Smooth muscle cell (in vitro differentiated cells): Measurements from ENCODE around the gene BLACAT1. TPM values are rescaled to one million over a fixed set of nuclear protein-coding genes. Genes with fewer than 3 reads are reported as not detected.

Source experiments
- DNase-seq: peaks from one replicate; lab custom pipeline; 2025; ENCODE audit not compliant: unreplicated experiment; lab: John Stamatoyannopoulos, UW
- H2AFZ ChIP-seq: fragments of 200-600 bp; sonication (generic); 2 replicates; pipeline ENCODE4 v1.6.0; 2016; ENCODE audit warnings: antibody characterized with exemption, low read depth, mild to moderate bottlenecking
- H3F3A ChIP-seq: fragments of 200-600 bp; sonication (generic); 2 replicates; pipeline ENCODE4 v1.6.0; 2017; ENCODE audit warnings: antibody characterized with exemption, low read depth
- H3K27ac ChIP-seq: fragments of 200-600 bp; sonication (generic); 2 replicates; pipeline ENCODE4 v1.5.1; 2016; ENCODE audit warnings: low read depth, mild to moderate bottlenecking
- H3K27me3 ChIP-seq: fragments of 200-600 bp; sonication (generic); 2 replicates; pipeline ENCODE4 v1.6.1; 2016; ENCODE audit warnings: low read depth, mild to moderate bottlenecking
- H3K36me3 ChIP-seq: fragments of 200-600 bp; sonication (generic); 2 replicates; pipeline ENCODE4 v1.5.1; 2016; ENCODE audit warnings: low read depth
- H3K4me1 ChIP-seq: fragments of 200-600 bp; sonication (generic); 2 replicates; pipeline ENCODE4 v1.5.1; 2016; ENCODE audit warnings: low read depth
- H3K4me2 ChIP-seq: fragments of 200-600 bp; sonication (generic); 2 replicates; pipeline ENCODE4 v1.6.0; 2016; ENCODE audit warnings: mild to moderate bottlenecking
- H3K4me3 ChIP-seq: fragments of 200-600 bp; sonication (generic); 2 replicates; pipeline ENCODE4 v1.5.1; 2016; ENCODE audit warnings: mild to moderate bottlenecking
- H3K79me2 ChIP-seq: fragments of 200-600 bp; sonication (generic); 2 replicates; pipeline ENCODE4 v1.6.0; 2016; ENCODE audit warnings: low read depth, mild to moderate bottlenecking
- H3K9ac ChIP-seq: fragments of 200-600 bp; sonication (generic); 2 replicates; pipeline ENCODE4 v1.6.0; 2016; ENCODE audit warnings: low read depth
- H3K9me3 ChIP-seq: fragments of 200-600 bp; sonication (generic); replicated peaks from 2 replicates; pipeline ENCODE4 v1.5.1; 2016; ENCODE audit warnings: low read depth
- H4K20me1 ChIP-seq: fragments of 200-600 bp; sonication (generic); 2 replicates; pipeline ENCODE4 v1.6.0; 2016; ENCODE audit warnings: low read depth
- CTCF ChIP-seq: fragments of 200-600 bp; sonication (generic); IDR thresholded peaks from 2 replicates; pipeline ENCODE4 v1.5.1; 2017; ENCODE audit warnings: borderline replicate concordance, mild to moderate bottlenecking, antibody characterized with exemption; ENCODE audit not compliant: insufficient read depth, poor library complexity, severe bottlenecking
- WGBS: methylation state at CpG from one replicate; pipeline ENCODE4 v1.1.7; 2016; ENCODE audit warnings: low lambda C conversion rate; 5-methylcytosine and 5-hydroxymethylcytosine counted together
- polyA plus RNA-seq: library from polyadenylated mRNA; unstranded; fragments of >200 nt; fragmentation: Nextera tagmentation; extraction: Ambion mirVana; gene quantifications from 2 replicates; pipeline ENCODE4 v1.2.1, GENCODE V29; 2016
- total RNA-seq: library from RNA; depleted of rRNA; stranded (reverse); fragments of >200 nt; gene quantifications from 2 replicates; pipeline ENCODE4 v1.2.3, GENCODE V29; 2014

BLACAT1 gene
- total and polyA plus RNA-seq, 2 experiments from 2014 or later = 0.72 to 3.9 TPM

- Histone ChIP-seq H3K9me3 (no peaks in the 10 kb centered on the region), H3F3A (no peaks in the 10 kb centered on the region), H3K4me2 (peak overlapping the region; percentile 81), H3K4me3 (peak overlapping the region; percentile 31), H3K4me1 (peaks cover 18% of the 10 kb centered on the region), H3K27ac (no peak overlapping the region), H3K27me3 (peaks cover 87% of the 10 kb centered on the region), H2AFZ (no peak overlapping the region), H3K9ac (no peak overlapping the region), H3K79me2 (no peaks in the 10 kb centered on the region), H3K36me3 (no peaks in the 10 kb centered on the region), H4K20me1 (no peaks in the 10 kb centered on the region)
- no peak for DNase-seq
- WGBS = 2% methylated on average over 31 of the region's 74 CpGs
- TF ChIP-seq CTCF = no peak
These were observed 1.3 kb upstream of the BLACAT1 start for GRCh38 chr1:205456868-205457745.

GRCh38 chr1:205456383-205456867 is 580 bp upstream of the BLACAT1 start:
- Histone ChIP-seq H4K20me1 (no peaks in the 10 kb centered on the region), H3K36me3 (no peaks in the 10 kb centered on the region), H2AFZ (no peak overlapping the region), H3K9ac (no peak overlapping the region), H3F3A (no peaks in the 10 kb centered on the region), H3K9me3 (no peaks in the 10 kb centered on the region), H3K79me2 (no peaks in the 10 kb centered on the region), H3K27me3 (peaks cover 80% of the 10 kb centered on the region), H3K4me1 (peaks cover 25% of the 10 kb centered on the region), H3K4me3 (peak overlapping the region; percentile 31), H3K4me2 (peak overlapping the region; percentile 81), H3K27ac (no peak overlapping the region)
- DNase-seq = no peak
- no peak for TF ChIP-seq CTCF
- WGBS = under 1% methylated on average over 41 of the region's 47 CpGs

- H3F3A ChIP-seq = no peaks in the 10 kb centered on the region
- H3K9me3 ChIP-seq = no peaks in the 10 kb centered on the region
- H3K4me3 ChIP-seq = no peak overlapping the region
- H3K79me2 ChIP-seq = no peaks in the 10 kb centered on the region
- no peaks in the 10 kb centered on the region for H3K36me3 ChIP-seq
- no peak overlapping the region for H3K4me2 ChIP-seq
- no peak for DNase-seq
- no peak for TF ChIP-seq CTCF
- no peak overlapping the region for H3K27ac ChIP-seq
- no peaks in the 10 kb centered on the region for H4K20me1 ChIP-seq
- no peak overlapping the region for H3K9ac ChIP-seq
- no peak overlapping the region for H2AFZ ChIP-seq
- H3K4me1 ChIP-seq = peaks cover 38% of the 10 kb centered on the region
- 14% methylated on average over 6 of the region's 6 CpGs for WGBS
- peaks cover 70% of the 10 kb centered on the region for H3K27me3 ChIP-seq
These were observed 926 bp downstream of the BLACAT1 start for GRCh38 chr1:205454903-205455335.
